GM12878 (cell line): ENCODE results near the gene SLC34A3. TPM values are rescaled to one million over a fixed set of nuclear protein-coding genes. Genes with fewer than 3 reads are reported as not detected.

ENCODE experiments used
- BHLHE40 ChIP-seq, 2 experiments: fragments of 450-650 bp in 1 of 2; IDR thresholded peaks; 2 replicates each; pipeline ENCODE4 v1.6.1; 2011 to 2017; ENCODE audit warnings: low read depth in 2 of 2, borderline replicate concordance in 1 of 2, improper control_type of control experiment in 1 of 2, low read length in 1 of 2, mild to moderate bottlenecking in 1 of 2
- CREM ChIP-seq: IDR thresholded peaks from 2 replicates; pipeline ENCODE4 v1.6.1; 2014; ENCODE audit warnings: antibody characterized with exemption, low read depth
- DPF2 ChIP-seq: fragments of 450-650 bp; IDR thresholded peaks from 2 replicates; pipeline ENCODE4 v1.6.1; 2017; ENCODE audit warnings: mild to moderate bottlenecking
- IKZF1 ChIP-seq: fragments of 450-650 bp; conservative IDR thresholded peaks from 2 replicates; pipeline ENCODE4 v1.6.1; 2017; ENCODE audit warnings: antibody characterized with exemption, mild to moderate bottlenecking
- MAX ChIP-seq: IDR thresholded peaks from 2 replicates; pipeline ENCODE4 v1.6.1; 2012; ENCODE audit warnings: low read depth, low read length, improper control_type of control experiment
- MEF2A ChIP-seq: IDR thresholded peaks from 2 replicates; pipeline ENCODE4 v1.6.1; 2011; ENCODE audit warnings: low read depth, mild to moderate bottlenecking, low read length, moderate library complexity; ENCODE audit not compliant: insufficient read depth
- MTA2 ChIP-seq: fragments of 450-650 bp; IDR thresholded peaks from 2 replicates; pipeline ENCODE4 v1.6.1; 2016; ENCODE audit warnings: low read depth, mild to moderate bottlenecking, moderate library complexity
- NKRF ChIP-seq: fragments of 450-650 bp; conservative IDR thresholded peaks from 2 replicates; pipeline ENCODE4 v1.6.1; 2017; ENCODE audit warnings: mild to moderate bottlenecking, moderate library complexity
- PAX5 ChIP-seq: IDR thresholded peaks from 2 replicates; pipeline ENCODE4 v1.6.1; 2011; ENCODE audit warnings: low read depth, low read length, borderline replicate concordance
- RAD21 ChIP-seq: IDR thresholded peaks from 2 replicates; pipeline ENCODE4 v1.6.1; 2011; ENCODE audit warnings: mild to moderate bottlenecking, low read depth, low read length, moderate library complexity; ENCODE audit not compliant: insufficient read depth
- RBBP5 ChIP-seq: fragments of 200-600 bp; sonication (generic); conservative IDR thresholded peaks from 2 replicates; pipeline ENCODE4 v1.6.1; 2016
- REST ChIP-seq: IDR thresholded peaks from 2 replicates; pipeline ENCODE4 v1.6.1; 2012; ENCODE audit warnings: mild to moderate bottlenecking, low read depth, low read length
- SREBF2 ChIP-seq: IDR thresholded peaks from 2 replicates; pipeline ENCODE4 v1.6.1; 2012; ENCODE audit warnings: mild to moderate bottlenecking, low read length
- polyA plus RNA-seq, 11 experiments: library from polyadenylated mRNA; depleted of rRNA in 4 of 11; unstranded in 6 of 11; stranded (reverse) in 5 of 11; fragments of >200 nt; fragmentation: Nextera tagmentation in 4 of 11; fragmentation: Illumina TruSeq in 1 of 11; extraction: Ambion mirVana in 4 of 11; extraction: Trizol in 1 of 11; gene quantifications; 1 replicate in 1 of 11; 2 replicates in 10 of 11; pipeline versions ENCODE4 v1.2.1 to v1.2.3, GENCODE V29; 2011 to 2016; ENCODE audit warnings: inconsistent platforms in 2 of 11, missing spikeins in 2 of 11, low read depth in 1 of 11
- total RNA-seq, 4 experiments: library from RNA; depleted of rRNA in 3 of 4; stranded (reverse); fragments of >200 nt in 3 of 4; fragmentation: Illumina TruSeq in 1 of 4; extraction: Trizol in 1 of 4; gene quantifications; 2 replicates each; pipeline versions ENCODE4 v1.2.1 to v1.2.3, GENCODE V29; 2013 to 2021

Gene SLC34A3
- total and polyA plus RNA-seq, 10 of the 15 experiments (the other 5 are each of a cell fraction or from before 2014, with no cell fraction given) = not detected

- TF ChIP-seq BHLHE40 (IDR thresholded peaks at IDR 0.05; ENCODE audit: borderline replicate concordance in 1 of 2, low read depth in 2 of 2, low read length in 1 of 2) (peak in 1 of 2 experiments; percentile 34; a peak in 1 of 4 replicates), IKZF1 (peak; percentile 54; the same call in 1 of the 2 replicates), MTA2 (0 out of 2 replicates have a peak, but pooled peaks have one; percentile 14), PAX5 (no peak), RBBP5 (no peak), RAD21 (peak; percentile 86), MAX (peak; percentile 53; the same call in 1 of the 2 replicates), NKRF (no peak), CREM (no peak), REST (no peak), MEF2A (0 out of 2 replicates have a peak, but pooled peaks have one; percentile 18), SREBF2 (no peak), DPF2 (peak; percentile 57; the same call in 1 of the 2 replicates)
These were observed 3.4 kb upstream of the SLC34A3 start, which contains the start of gene RNF224 (continued) for GRCh38 chr9:137227054-137227852.
